HepG2 (cell line): Measurements from ENCODE around the gene SOX21. TPM values are rescaled to one million over a fixed set of nuclear protein-coding genes. Genes with fewer than 3 reads are reported as not detected.

Experiments used
- FOXM1 ChIP-seq: sonication (generic); formaldehyde crosslinking; IDR thresholded peaks from 2 replicates; pipeline ENCODE4 v1.5.0; 2020; ENCODE audit warnings: missing genetic modification reagents
- GTF2F1 ChIP-seq: fragments of 150-350 bp; IDR thresholded peaks from 2 replicates; pipeline ENCODE4 v1.6.1; 2014; ENCODE audit warnings: low read length
- HES4 ChIP-seq: sonication (generic); formaldehyde crosslinking; IDR thresholded peaks from 2 replicates; pipeline ENCODE4 v1.9.0; 2021; ENCODE audit warnings: mild to moderate bottlenecking, missing genetic modification reagents, borderline replicate concordance
- KLF16 ChIP-seq, 2 experiments: sonication (generic) in 1 of 2; formaldehyde crosslinking in 1 of 2; IDR thresholded peaks; 2 replicates each; pipeline versions ENCODE4 v1.6.1 to v1.8.0; 2016 to 2023; ENCODE audit warnings: missing genetic modification reagents in 2 of 2, missing compliant biosample characterization in 1 of 2
- NCOA2 ChIP-seq: sonication (generic); formaldehyde crosslinking; IDR thresholded peaks from 2 replicates; pipeline ENCODE4 v1.8.0; 2022; ENCODE audit warnings: inconsistent platforms
- POGZ ChIP-seq: sonication (generic); formaldehyde crosslinking; IDR thresholded peaks from 2 replicates; pipeline ENCODE4 v1.4.0; 2020; ENCODE audit warnings: mild to moderate bottlenecking, missing genetic modification reagents
- ZNF180 ChIP-seq: sonication (generic); formaldehyde crosslinking; IDR thresholded peaks from 2 replicates; pipeline ENCODE4 v1.4.0; 2020; ENCODE audit warnings: low read depth, missing genetic modification reagents, borderline replicate concordance
- ZNF503 ChIP-seq: sonication (generic); formaldehyde crosslinking; IDR thresholded peaks from 2 replicates; pipeline ENCODE4 v1.4.0; 2020; ENCODE audit warnings: missing genetic modification reagents
- polyA plus RNA-seq, 8 experiments: library from polyadenylated mRNA; depleted of rRNA in 3 of 8; stranded (reverse) in 7 of 8; unstranded in 1 of 8; fragments of >200 nt; fragmentation: Illumina TruSeq in 4 of 8; extraction: Trizol in 4 of 8; gene quantifications; 2 replicates each; pipeline versions ENCODE4 v1.2.1 to v1.2.3, GENCODE V29; 2011 to 2016; ENCODE audit warnings: low read depth in 4 of 8, missing spikeins in 1 of 8, mixed read lengths in 1 of 8; ENCODE audit not compliant: insufficient read depth in 1 of 8
- total RNA-seq, 5 experiments: library from RNA; depleted of rRNA; stranded (reverse); fragments of >200 nt; fragmentation: Illumina TruSeq; extraction: Trizol; gene quantifications; 2 replicates each; pipeline ENCODE4 v1.2.3, GENCODE V29; 2016; ENCODE audit warnings: low read depth in 1 of 5
- TF ChIP-seq, protein P1 (sequence below): sonication (generic); formaldehyde crosslinking; IDR thresholded peaks from 2 replicates; pipeline ENCODE4 v1.5.0; 2020; ENCODE audit warnings: mild to moderate bottlenecking, missing genetic modification reagents
- TF ChIP-seq, protein P2 (sequence below): sonication (generic); formaldehyde crosslinking; IDR thresholded peaks from 2 replicates; pipeline ENCODE4 v1.8.1; 2022; ENCODE audit warnings: low read depth, mild to moderate bottlenecking, missing genetic modification reagents

SOX21 gene
- total and polyA plus RNA-seq, 2 of the 13 experiments (the other 11 are each of a cell fraction or from before 2014, with no cell fraction given): not detected

DNA sequence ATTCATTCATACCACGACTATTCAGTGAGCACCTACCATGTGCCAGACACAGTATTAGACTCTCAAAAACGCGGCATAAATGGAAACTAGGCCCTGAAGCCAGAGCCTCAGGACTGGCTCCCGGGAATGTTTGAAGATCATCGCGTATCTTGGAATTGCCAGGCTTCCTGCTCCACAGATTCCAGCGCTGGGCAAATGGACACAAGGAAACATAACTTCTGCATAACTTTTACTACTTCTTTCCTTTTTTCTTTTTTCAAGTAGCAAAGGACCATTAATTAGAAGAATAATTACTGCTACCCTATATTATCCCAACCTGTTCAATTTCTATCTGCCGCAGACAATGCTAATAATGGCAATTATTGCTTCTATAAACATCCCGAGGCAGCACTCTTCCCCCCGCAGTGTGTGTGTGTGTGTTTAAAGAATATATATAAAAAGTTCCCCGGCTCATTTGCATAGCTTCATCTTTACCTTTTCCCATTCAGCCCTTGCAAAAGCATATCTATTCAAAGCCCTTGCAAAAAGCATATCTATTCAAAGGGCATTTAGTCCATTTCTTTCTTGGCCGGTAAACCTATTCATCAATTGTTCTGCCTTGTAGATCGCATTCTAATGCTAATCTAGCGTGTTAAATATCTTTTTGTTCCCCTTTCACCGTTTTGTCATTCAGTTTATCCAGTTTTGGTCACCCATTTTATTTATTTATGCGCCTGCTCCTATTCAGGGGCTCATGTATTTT is 6.1 kb downstream of the SOX21 start (continued):
- TF ChIP-seq ZNF503 (CRISPR knock-in tag): no peak
- TF ChIP-seq POGZ (CRISPR knock-in tag): no peak
- TF ChIP-seq, protein P1, sequence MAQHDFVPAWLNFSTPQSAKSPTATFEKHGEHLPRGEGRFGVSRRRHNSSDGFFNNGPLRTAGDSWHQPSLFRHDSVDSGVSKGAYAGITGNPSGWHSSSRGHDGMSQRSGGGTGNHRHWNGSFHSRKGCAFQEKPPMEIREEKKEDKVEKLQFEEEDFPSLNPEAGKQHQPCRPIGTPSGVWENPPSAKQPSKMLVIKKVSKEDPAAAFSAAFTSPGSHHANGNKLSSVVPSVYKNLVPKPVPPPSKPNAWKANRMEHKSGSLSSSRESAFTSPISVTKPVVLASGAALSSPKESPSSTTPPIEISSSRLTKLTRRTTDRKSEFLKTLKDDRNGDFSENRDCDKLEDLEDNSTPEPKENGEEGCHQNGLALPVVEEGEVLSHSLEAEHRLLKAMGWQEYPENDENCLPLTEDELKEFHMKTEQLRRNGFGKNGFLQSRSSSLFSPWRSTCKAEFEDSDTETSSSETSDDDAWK (CRISPR knock-in tag): no peak
- TF ChIP-seq HES4 (CRISPR knock-in tag): no peak
- TF ChIP-seq FOXM1 (CRISPR knock-in tag): no peak
- TF ChIP-seq, protein P2, sequence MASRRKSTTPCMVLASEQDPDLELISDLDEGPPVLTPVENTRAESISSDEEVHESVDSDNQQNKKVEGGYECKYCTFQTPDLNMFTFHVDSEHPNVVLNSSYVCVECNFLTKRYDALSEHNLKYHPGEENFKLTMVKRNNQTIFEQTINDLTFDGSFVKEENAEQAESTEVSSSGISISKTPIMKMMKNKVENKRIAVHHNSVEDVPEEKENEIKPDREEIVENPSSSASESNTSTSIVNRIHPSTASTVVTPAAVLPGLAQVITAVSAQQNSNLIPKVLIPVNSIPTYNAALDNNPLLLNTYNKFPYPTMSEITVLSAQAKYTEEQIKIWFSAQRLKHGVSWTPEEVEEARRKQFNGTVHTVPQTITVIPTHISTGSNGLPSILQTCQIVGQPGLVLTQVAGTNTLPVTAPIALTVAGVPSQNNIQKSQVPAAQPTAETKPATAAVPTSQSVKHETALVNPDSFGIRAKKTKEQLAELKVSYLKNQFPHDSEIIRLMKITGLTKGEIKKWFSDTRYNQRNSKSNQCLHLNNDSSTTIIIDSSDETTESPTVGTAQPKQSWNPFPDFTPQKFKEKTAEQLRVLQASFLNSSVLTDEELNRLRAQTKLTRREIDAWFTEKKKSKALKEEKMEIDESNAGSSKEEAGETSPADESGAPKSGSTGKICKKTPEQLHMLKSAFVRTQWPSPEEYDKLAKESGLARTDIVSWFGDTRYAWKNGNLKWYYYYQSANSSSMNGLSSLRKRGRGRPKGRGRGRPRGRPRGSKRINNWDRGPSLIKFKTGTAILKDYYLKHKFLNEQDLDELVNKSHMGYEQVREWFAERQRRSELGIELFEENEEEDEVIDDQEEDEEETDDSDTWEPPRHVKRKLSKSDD: no peak
- TF ChIP-seq GTF2F1: no peak
- TF ChIP-seq NCOA2 (CRISPR knock-in tag): no peak
- no peak for TF ChIP-seq KLF16 (CRISPR knock-in tag; IDR thresholded peaks at IDR 0.05)
- TF ChIP-seq ZNF180: no peak
